Activated CD4-positive, alpha-beta T cell treated with anti-CD3 and anti-CD28 coated beads, Interleukin-2, Interleukin-4, amounts not matched to agents 100 ng/mL and 50 ng/mL, durations not matched to agents 16 hours and 8 hours (primary cell): ENCODE data around the gene ZC3H14.
A peak's percentile ranks its signal among the peaks of the same experiment; 100 is the strongest.

ENCODE experiments used
- DNase-seq: peaks from one replicate; pipeline ENCODE4 v3.0.0-alpha.2; 2020; ENCODE audit warnings: low spot score

ZC3H14 gene

GRCh38 chr14:88552876-88553275 is 10.0 kb upstream of the ZC3H14 start:
- DNase-seq: no peak

- no peak for DNase-seq
These were observed 8.9 kb upstream of the ZC3H14 start for GRCh38 chr14:88553886-88554456.

GRCh38 chr14:88554457-88555286 is 8.2 kb upstream of the ZC3H14 start, which contains the start of gene PTPN21:
TSS of gene PTPN21 (minus strand) at chr14:88555007. CDS start at chr14:88550417, 4,590 bp downstream.
- DNase-seq: no peak

GRCh38 chr14:88556581-88556980 is 6.3 kb upstream of the ZC3H14 start:
- no peak for DNase-seq

GRCh38 chr14:88559852-88560251 is 3.0 kb upstream of the ZC3H14 start:
- no peak for DNase-seq

- DNase-seq: no peak
These were observed 356 bp upstream of the ZC3H14 start for GRCh38 chr14:88562532-88562830.

GRCh38 chr14:88563845-88564244 is 1.0 kb downstream of the ZC3H14 start:
- DNase-seq: no peak

- DNase-seq: no peak
These were observed 2.6 kb downstream of the ZC3H14 start for GRCh38 chr14:88565427-88565826.

GRCh38 chr14:88568196-88568595 is 5.4 kb downstream of the ZC3H14 start:
- DNase-seq: no peak

- DNase-seq: no peak
These were observed 9.3 kb downstream of the ZC3H14 start for GRCh38 chr14:88572117-88572516.

GRCh38 chr14:88576222-88576621 is 13.4 kb downstream of the ZC3H14 start:
- DNase-seq: no peak

- no peak for DNase-seq
These were observed 21.6 kb downstream of the ZC3H14 start for GRCh38 chr14:88584451-88584850.

- no peak for DNase-seq
These were observed 25.2 kb downstream of the ZC3H14 start for GRCh38 chr14:88588081-88588480.

- DNase-seq: no peak
These were observed 27.3 kb downstream of the ZC3H14 start for GRCh38 chr14:88590173-88590572.

GRCh38 chr14:88592031-88592430 is 29.2 kb downstream of the ZC3H14 start:
- DNase-seq: no peak

GRCh38 chr14:88597038-88597437 is 34.2 kb downstream of the ZC3H14 start:
- no peak for DNase-seq

GRCh38 chr14:88597601-88598000 is 34.8 kb downstream of the ZC3H14 start:
- DNase-seq: no peak

GRCh38 chr14:88598097-88598675 is 35.3 kb downstream of the ZC3H14 start:
- no peak for DNase-seq

GRCh38 chr14:88599326-88599725 is 36.5 kb downstream of the ZC3H14 start:
- DNase-seq: no peak

- peak; percentile 85 for DNase-seq
These were observed 37.1 kb downstream of the ZC3H14 start for GRCh38 chr14:88599761-88600439.

GRCh38 chr14:88604212-88604611 is 41.4 kb downstream of the ZC3H14 start:
- DNase-seq: no peak

GRCh38 chr14:88605594-88605993 is 42.8 kb downstream of the ZC3H14 start:
- no peak for DNase-seq

- no peak for DNase-seq
These were observed 45.0 kb downstream of the ZC3H14 start for GRCh38 chr14:88607829-88608228.
